Activated CD4-positive, alpha-beta T cell treated with anti-CD3 and anti-CD28 coated beads, Interleukin-2, amount 10 ng/mL, durations not matched to agents 7 days and 5 days (primary cell): Measurements from ENCODE around the gene LPCAT2. TPM values are rescaled to one million over a fixed set of nuclear protein-coding genes. Genes with fewer than 3 reads are reported as not detected.

Source experiments
- CTCF ChIA-PET: fragments of 350-600 bp; sonication (Branson Sonifier 250); formaldehyde crosslinking; loops from one replicate; lab custom pipeline; 2021; ENCODE audit warnings: antibody characterized with exemption; lab: Charles Lee
- POLR2A ChIA-PET: fragments of 350-600 bp; sonication (Branson Sonifier 250); formaldehyde crosslinking; loops from one replicate; lab custom pipeline; 2021; ENCODE audit warnings: antibody characterized with exemption; lab: Charles Lee
- DNase-seq: peaks from one replicate; pipeline ENCODE4 v3.0.0-alpha.2; 2020
- H3K27ac Mint-ChIP-seq: one replicate; pipeline ENCODE4 v1.8.0; 2021; ENCODE audit warnings: mild to moderate bottlenecking, moderate library complexity, mixed read lengths
- H3K27me3 Mint-ChIP-seq: one replicate; pipeline ENCODE4 v1.8.0; 2021; ENCODE audit warnings: mixed read lengths
- H3K36me3 Mint-ChIP-seq: one replicate; pipeline ENCODE4 v1.8.0; 2021; ENCODE audit warnings: low read depth, mixed read lengths
- H3K4me1 Mint-ChIP-seq: one replicate; pipeline ENCODE4 v1.8.0; 2021; ENCODE audit warnings: mixed read lengths
- H3K4me3 Mint-ChIP-seq: one replicate; pipeline ENCODE4 v1.8.0; 2021; ENCODE audit warnings: mild to moderate bottlenecking, moderate library complexity, mixed read lengths
- H3K9me3 Mint-ChIP-seq: one replicate; pipeline ENCODE4 v1.8.0; 2021; ENCODE audit warnings: mixed read lengths
- total RNA-seq, 2 experiments: library from RNA; stranded (reverse); gene quantifications; one replicate each; pipeline ENCODE4 v1.2.3, GENCODE V29; 2021

Gene LPCAT2
- total RNA-seq, 2 experiments from 2014 or later, result 0.30 to 0.87 TPM

- Mint-ChIP-seq H3K4me3 (no peak overlapping the region), H3K4me1 (no peaks in the 10 kb centered on the region), H3K27me3 (peaks cover 35% of the 10 kb centered on the region), H3K36me3 (no peaks in the 10 kb centered on the region), H3K27ac (no peak overlapping the region), H3K9me3 (peaks cover 18% of the 10 kb centered on the region)
- no peak for DNase-seq
- ChIA-PET POLR2A (no interaction called here), CTCF (interaction anchor here (1.7 kb wide), 1 partner anchor 34 kb away, joined by 3 read pairs; no protein-coding TSS in a partner anchor)
Measured at GRCh38 chr16:55515111-55515510, 6.2 kb downstream of the LPCAT2 start.

GRCh38 chr16:55521792-55522191 is 12.9 kb downstream of the LPCAT2 start:
- Mint-ChIP-seq H3K27ac (no peak overlapping the region), H3K36me3 (no peaks in the 10 kb centered on the region), H3K9me3 (peaks cover 6% of the 10 kb centered on the region), H3K4me1 (no peaks in the 10 kb centered on the region), H3K4me3 (no peak overlapping the region), H3K27me3 (peaks cover 9% of the 10 kb centered on the region)
- POLR2A ChIA-PET, result no interaction called here
- no peak for DNase-seq
- CTCF ChIA-PET, result no interaction called here

GRCh38 chr16:55526441-55526840 is 17.6 kb downstream of the LPCAT2 start:
- no peaks in the 10 kb centered on the region for H3K4me1 Mint-ChIP-seq
- H3K4me3 Mint-ChIP-seq, result no peak overlapping the region
- H3K9me3 Mint-ChIP-seq, result peaks cover 6% of the 10 kb centered on the region
- H3K36me3 Mint-ChIP-seq, result no peaks in the 10 kb centered on the region
- H3K27me3 Mint-ChIP-seq, result peaks cover 6% of the 10 kb centered on the region
- POLR2A ChIA-PET, result no interaction called here
- CTCF ChIA-PET, result no interaction called here
- no peak for DNase-seq
- H3K27ac Mint-ChIP-seq, result no peak overlapping the region

GRCh38 chr16:55527885-55528284 is 19.0 kb downstream of the LPCAT2 start:
- POLR2A ChIA-PET, result interaction anchor here (0.7 kb wide), 1 partner anchor 25 kb away, joined by 4 read pairs; no protein-coding TSS in a partner anchor
- Mint-ChIP-seq H3K4me3 (no peak overlapping the region), H3K9me3 (no peaks in the 10 kb centered on the region), H3K27me3 (peaks cover 5% of the 10 kb centered on the region), H3K27ac (no peak overlapping the region), H3K36me3 (no peaks in the 10 kb centered on the region), H3K4me1 (no peaks in the 10 kb centered on the region)
- CTCF ChIA-PET, result no interaction called here
- no peak for DNase-seq

GRCh38 chr16:55529018-55529417 is 20.1 kb downstream of the LPCAT2 start:
- Mint-ChIP-seq H3K27ac (no peak overlapping the region), H3K4me1 (no peaks in the 10 kb centered on the region), H3K4me3 (no peak overlapping the region), H3K27me3 (peaks cover 5% of the 10 kb centered on the region), H3K36me3 (no peaks in the 10 kb centered on the region), H3K9me3 (no peaks in the 10 kb centered on the region)
- CTCF ChIA-PET, result no interaction called here
- POLR2A ChIA-PET, result no interaction called here
- DNase-seq, result no peak

GRCh38 chr16:55530316-55530856 is 21.5 kb downstream of the LPCAT2 start:
- Mint-ChIP-seq H3K27me3 (peaks cover 3% of the 10 kb centered on the region), H3K36me3 (no peaks in the 10 kb centered on the region), H3K27ac (no peak overlapping the region), H3K4me1 (no peaks in the 10 kb centered on the region), H3K4me3 (no peak overlapping the region), H3K9me3 (no peaks in the 10 kb centered on the region)
- ChIA-PET CTCF (interaction anchor here (1.5 kb wide), 1 partner anchor 66 kb away, joined by 3 read pairs; no protein-coding TSS in a partner anchor), POLR2A (no interaction called here)
- DNase-seq, result no peak

GRCh38 chr16:55532227-55532626 is 23.4 kb downstream of the LPCAT2 start:
- H3K4me1 Mint-ChIP-seq, result no peaks in the 10 kb centered on the region
- no peak for DNase-seq
- ChIA-PET POLR2A (no interaction called here), CTCF (interaction anchor here (1.5 kb wide), 1 partner anchor 67 kb away, joined by 3 read pairs; no protein-coding TSS in a partner anchor)
- no peaks in the 10 kb centered on the region for H3K9me3 Mint-ChIP-seq
- no peaks in the 10 kb centered on the region for H3K36me3 Mint-ChIP-seq
- no peak overlapping the region for H3K27ac Mint-ChIP-seq
- H3K4me3 Mint-ChIP-seq, result no peak overlapping the region
- H3K27me3 Mint-ChIP-seq, result peaks cover 3% of the 10 kb centered on the region

GRCh38 chr16:55534756-55535155 is 25.9 kb downstream of the LPCAT2 start:
- POLR2A ChIA-PET, result no interaction called here
- Mint-ChIP-seq H3K36me3 (no peaks in the 10 kb centered on the region), H3K4me3 (no peak overlapping the region), H3K4me1 (no peaks in the 10 kb centered on the region), H3K27ac (no peak overlapping the region), H3K9me3 (no peaks in the 10 kb centered on the region), H3K27me3 (peaks cover 3% of the 10 kb centered on the region)
- CTCF ChIA-PET, result no interaction called here
- DNase-seq, result no peak

GRCh38 chr16:55539049-55539448 is 30.2 kb downstream of the LPCAT2 start:
- Mint-ChIP-seq H3K9me3 (no peaks in the 10 kb centered on the region), H3K4me3 (no peak overlapping the region), H3K4me1 (no peaks in the 10 kb centered on the region), H3K36me3 (no peaks in the 10 kb centered on the region), H3K27ac (no peak overlapping the region), H3K27me3 (peaks cover 2% of the 10 kb centered on the region)
- POLR2A ChIA-PET, result no interaction called here
- CTCF ChIA-PET, result interaction anchor here (0.5 to 0.7 kb wide), 3 partner anchors 276 to 705 kb away, joined by 3 to 5 read pairs (median 3); no protein-coding TSS in a partner anchor
- DNase-seq, result no peak

GRCh38 chr16:55539488-55539887 is 30.6 kb downstream of the LPCAT2 start:
- H3K4me3 Mint-ChIP-seq, result no peak overlapping the region
- H3K9me3 Mint-ChIP-seq, result no peaks in the 10 kb centered on the region
- H3K36me3 Mint-ChIP-seq, result no peaks in the 10 kb centered on the region
- ChIA-PET CTCF (interaction anchor here (0.9 kb wide), 1 partner anchor 10 kb away, joined by 3 read pairs; no protein-coding TSS in a partner anchor), POLR2A (no interaction called here)
- H3K4me1 Mint-ChIP-seq, result no peaks in the 10 kb centered on the region
- no peak for DNase-seq
- no peak overlapping the region for H3K27ac Mint-ChIP-seq
- H3K27me3 Mint-ChIP-seq, result peaks cover 1% of the 10 kb centered on the region

GRCh38 chr16:55540221-55540620 is 31.3 kb downstream of the LPCAT2 start:
- Mint-ChIP-seq H3K27me3 (no peaks in the 10 kb centered on the region), H3K36me3 (no peaks in the 10 kb centered on the region), H3K4me3 (no peak overlapping the region), H3K4me1 (no peaks in the 10 kb centered on the region), H3K27ac (no peak overlapping the region), H3K9me3 (no peaks in the 10 kb centered on the region)
- CTCF ChIA-PET, result interaction anchor here (0.9 kb wide), 1 partner anchor 10 kb away, joined by 3 read pairs; no protein-coding TSS in a partner anchor
- POLR2A ChIA-PET, result no interaction called here
- DNase-seq, result no peak

GRCh38 chr16:55542459-55543082 is 33.7 kb downstream of the LPCAT2 start:
- POLR2A ChIA-PET, result no interaction called here
- no peaks in the 10 kb centered on the region for H3K9me3 Mint-ChIP-seq
- no peaks in the 10 kb centered on the region for H3K4me1 Mint-ChIP-seq
- no peak overlapping the region for H3K27ac Mint-ChIP-seq
- no peaks in the 10 kb centered on the region for H3K36me3 Mint-ChIP-seq
- DNase-seq, result no peak
- CTCF ChIA-PET, result no interaction called here
- H3K4me3 Mint-ChIP-seq, result no peak overlapping the region
- no peaks in the 10 kb centered on the region for H3K27me3 Mint-ChIP-seq

GRCh38 chr16:55543472-55543871 is 34.6 kb downstream of the LPCAT2 start:
- H3K36me3 Mint-ChIP-seq, result no peaks in the 10 kb centered on the region
- H3K4me3 Mint-ChIP-seq, result no peak overlapping the region
- CTCF ChIA-PET, result no interaction called here
- H3K27ac Mint-ChIP-seq, result no peak overlapping the region
- no peaks in the 10 kb centered on the region for H3K27me3 Mint-ChIP-seq
- POLR2A ChIA-PET, result no interaction called here
- H3K4me1 Mint-ChIP-seq, result no peaks in the 10 kb centered on the region
- no peaks in the 10 kb centered on the region for H3K9me3 Mint-ChIP-seq
- no peak for DNase-seq
